GM19035 (cell line): ENCODE results near the gene LAMB4.

ENCODE experiments used
- ATAC-seq: cut with Tn5 transposase; IDR thresholded peaks from one replicate; pipeline ENCODE4 v1.9.1; 2021; ENCODE audit not compliant: unreplicated experiment

LAMB4 gene, protein sequence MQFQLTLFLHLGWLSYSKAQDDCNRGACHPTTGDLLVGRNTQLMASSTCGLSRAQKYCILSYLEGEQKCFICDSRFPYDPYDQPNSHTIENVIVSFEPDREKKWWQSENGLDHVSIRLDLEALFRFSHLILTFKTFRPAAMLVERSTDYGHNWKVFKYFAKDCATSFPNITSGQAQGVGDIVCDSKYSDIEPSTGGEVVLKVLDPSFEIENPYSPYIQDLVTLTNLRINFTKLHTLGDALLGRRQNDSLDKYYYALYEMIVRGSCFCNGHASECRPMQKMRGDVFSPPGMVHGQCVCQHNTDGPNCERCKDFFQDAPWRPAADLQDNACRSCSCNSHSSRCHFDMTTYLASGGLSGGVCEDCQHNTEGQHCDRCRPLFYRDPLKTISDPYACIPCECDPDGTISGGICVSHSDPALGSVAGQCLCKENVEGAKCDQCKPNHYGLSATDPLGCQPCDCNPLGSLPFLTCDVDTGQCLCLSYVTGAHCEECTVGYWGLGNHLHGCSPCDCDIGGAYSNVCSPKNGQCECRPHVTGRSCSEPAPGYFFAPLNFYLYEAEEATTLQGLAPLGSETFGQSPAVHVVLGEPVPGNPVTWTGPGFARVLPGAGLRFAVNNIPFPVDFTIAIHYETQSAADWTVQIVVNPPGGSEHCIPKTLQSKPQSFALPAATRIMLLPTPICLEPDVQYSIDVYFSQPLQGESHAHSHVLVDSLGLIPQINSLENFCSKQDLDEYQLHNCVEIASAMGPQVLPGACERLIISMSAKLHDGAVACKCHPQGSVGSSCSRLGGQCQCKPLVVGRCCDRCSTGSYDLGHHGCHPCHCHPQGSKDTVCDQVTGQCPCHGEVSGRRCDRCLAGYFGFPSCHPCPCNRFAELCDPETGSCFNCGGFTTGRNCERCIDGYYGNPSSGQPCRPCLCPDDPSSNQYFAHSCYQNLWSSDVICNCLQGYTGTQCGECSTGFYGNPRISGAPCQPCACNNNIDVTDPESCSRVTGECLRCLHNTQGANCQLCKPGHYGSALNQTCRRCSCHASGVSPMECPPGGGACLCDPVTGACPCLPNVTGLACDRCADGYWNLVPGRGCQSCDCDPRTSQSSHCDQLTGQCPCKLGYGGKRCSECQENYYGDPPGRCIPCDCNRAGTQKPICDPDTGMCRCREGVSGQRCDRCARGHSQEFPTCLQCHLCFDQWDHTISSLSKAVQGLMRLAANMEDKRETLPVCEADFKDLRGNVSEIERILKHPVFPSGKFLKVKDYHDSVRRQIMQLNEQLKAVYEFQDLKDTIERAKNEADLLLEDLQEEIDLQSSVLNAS (N-terminal part only)

DNA sequence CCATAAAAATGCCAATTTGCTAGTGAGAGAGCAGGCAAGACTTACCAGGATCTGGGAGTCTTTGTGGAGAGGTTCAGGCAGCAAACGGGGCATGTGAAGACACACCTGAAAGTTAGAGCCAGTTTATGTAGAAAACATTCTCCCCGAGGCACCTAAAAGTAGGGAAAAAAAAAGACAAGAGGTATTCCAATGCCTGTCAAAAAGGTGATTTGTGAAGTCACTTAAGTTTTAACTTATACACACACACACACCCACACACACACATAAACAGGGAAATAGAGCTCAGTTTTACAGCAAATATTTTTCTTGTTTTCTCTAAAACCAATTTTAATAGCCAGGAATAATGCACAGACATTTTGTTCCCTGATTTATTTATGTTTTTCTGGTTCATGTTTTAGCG lies at the start of gene LAMB4:
TSS of gene LAMB4 (minus strand) at position 101 of the 400 bp plus-strand sequence. CDS start 7,197 bp downstream, outside the sequence.
- ATAC-seq: no peak

DNA sequence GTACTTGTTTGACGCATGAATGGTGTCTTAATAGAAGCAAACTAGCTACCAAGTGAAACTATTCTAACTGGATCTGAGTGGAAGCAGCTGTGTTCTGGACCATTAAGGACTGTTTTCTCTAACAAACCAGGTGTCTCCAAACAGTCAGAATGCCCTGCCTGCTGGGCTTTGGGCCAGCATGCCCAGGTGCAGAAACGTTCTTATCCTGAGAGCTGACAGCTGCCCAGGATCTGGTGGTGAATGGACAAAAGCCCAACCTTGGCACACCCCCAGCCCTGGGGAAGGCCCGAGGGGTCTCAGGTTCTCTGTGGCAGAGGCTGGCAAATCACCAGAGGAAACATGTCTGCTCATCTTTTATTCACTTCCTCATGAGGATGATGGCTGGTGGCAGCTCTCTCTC lies 48.2 kb upstream of the LAMB4 start:
- ATAC-seq: no peak

DNA sequence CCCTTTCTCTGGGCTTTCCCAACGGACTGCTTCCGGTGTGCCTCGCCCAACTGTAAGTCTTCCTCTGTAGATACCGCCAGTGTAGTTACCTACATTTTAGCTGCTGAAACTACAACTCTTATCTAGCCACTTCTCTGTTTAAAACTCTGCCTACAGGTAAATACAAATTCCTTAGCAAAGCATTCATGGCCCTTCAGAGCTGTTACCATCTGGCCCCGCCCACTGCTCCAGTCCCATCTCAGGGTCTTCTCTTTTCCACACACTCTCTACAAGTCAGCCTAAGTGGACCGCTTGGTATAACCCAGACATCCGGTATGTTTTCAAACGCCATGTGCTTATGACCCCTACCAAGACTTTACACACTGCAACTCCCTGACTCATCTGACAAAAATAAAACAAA lies 41.0 kb upstream of the LAMB4 start:
- no peak for ATAC-seq

DNA sequence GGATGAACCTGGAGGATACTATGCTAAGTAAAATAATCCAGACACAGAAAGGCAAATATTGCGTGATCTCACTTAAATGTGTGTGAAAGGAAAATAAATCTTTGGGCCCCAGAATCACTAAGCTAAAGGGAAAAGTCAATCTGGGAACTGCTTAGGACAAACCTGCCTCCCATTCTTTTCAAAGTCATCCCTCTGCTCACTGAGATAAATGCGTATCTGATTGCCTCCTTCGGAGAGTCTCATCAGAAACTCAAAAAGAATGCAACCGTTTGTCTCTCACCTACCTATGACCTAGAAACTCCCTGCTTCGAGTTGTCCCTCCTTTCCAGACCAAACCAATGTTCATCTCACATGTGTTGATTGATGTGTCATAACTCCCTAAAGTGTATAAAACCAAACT lies 40.1 kb upstream of the LAMB4 start:
- ATAC-seq: no peak

DNA sequence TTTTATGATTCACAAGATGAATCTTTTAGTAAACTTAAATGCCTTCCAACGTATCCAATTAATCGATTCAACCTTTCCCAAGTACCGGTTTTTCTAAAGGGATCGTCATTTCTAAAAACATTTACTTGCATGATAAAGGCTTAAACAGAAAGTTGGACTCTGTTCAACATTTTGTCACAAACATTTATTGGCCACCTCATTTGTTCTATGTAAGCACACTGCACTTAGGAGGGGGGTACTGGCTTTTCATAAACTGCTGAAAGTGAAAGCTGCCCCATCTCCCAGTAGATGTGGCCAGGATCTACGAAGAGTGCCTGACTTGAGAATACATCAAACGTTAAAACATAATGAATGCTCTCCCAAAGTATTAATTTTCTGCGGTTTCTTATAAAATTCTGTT lies 37.3 kb upstream of the LAMB4 start:
- no peak for ATAC-seq

DNA sequence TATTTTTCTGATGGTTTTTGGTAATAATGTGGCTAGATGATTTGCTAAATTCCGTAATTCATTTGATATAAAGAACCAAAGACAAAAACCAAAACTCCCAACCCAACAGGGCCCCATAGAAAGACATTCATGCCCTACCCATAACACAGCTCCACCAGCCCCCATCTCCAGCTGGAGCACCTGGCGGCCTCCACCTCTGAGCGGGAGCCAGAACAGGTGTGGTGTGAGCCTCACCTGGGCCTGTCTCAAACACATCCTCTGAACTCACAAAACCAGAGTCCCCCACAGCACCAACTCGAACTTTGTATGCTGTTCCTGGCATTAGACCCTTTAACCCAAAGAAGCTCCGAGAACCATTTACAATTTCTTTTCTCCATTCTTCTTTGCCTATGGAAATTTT lies 36.5 kb upstream of the LAMB4 start:
- no peak for ATAC-seq

DNA sequence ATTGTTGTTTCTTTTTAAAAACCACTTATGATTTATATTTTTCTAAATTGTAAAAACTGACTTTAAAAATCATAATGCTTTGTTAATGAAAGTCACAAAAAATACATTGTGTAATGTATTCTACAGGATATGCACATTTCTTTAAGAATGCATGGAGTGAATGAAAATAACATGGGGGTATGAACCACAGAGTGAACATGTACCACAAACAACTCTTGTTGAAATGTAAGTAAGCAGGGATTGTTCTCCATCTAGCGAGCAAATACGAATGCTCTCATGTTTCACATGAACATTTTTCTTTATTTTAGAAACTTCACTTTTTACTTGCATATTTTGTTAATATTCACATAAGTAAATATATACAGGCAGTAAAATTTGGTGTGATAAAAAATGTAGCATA lies 35.6 kb upstream of the LAMB4 start:
- ATAC-seq: no peak

DNA sequence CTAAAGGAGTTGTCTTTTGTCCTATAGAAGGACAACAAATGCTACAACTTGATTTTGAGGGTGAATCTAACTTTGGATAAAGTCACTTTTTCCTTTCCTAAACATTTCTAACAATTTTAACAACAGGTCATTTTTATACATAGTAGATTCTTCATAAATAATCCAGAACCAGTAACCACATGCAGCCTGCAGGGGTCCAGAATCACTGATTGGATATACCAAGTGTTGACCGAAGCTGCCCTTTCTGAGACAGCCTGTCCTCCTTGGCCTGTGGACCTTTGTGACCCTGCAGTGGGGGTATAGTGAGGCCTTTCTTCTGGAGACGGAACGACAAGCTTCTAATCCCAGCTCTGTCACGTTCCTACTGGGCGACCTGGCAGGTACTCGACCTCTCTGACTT lies 34.8 kb upstream of the LAMB4 start:
- ATAC-seq: no peak

DNA sequence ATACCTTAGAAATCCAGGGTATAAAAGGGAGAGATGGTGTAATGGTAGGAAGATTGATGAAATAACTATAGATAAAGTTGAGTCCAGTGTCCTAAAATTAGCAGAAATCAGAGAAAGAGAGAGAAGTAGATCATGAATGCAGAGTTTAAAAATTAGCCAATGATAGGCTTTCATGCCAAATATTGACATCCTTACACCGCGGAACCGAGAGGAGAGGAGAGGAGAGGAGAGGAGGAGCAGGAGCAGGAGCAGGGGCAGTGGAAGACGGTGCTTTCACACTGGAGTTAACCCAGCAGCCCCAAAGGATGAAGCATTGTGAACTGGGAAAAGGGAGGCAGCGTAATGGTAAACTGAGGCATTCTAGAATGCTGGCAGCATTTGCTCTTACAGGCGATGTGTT lies 34.2 kb upstream of the LAMB4 start:
- ATAC-seq: no peak

DNA sequence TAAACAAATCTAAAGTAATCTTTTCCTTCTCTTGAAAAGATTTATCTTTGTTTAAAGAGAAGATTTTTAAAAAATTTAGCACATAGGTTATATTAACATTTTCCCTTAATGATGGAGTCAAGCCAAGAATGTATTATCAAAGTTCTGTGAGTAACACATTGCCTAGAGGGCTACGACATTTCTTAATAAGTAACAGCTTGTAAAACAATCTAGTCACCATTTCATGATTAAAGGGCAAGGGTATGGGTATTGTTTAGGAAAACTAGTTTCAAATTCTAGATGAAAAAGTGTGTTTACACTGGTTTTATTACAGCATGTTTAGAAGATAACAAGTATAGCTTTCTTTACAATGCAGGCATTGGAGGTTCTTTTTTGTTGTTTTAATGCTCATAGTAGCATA lies 28.6 kb upstream of the LAMB4 start:
- no peak for ATAC-seq

DNA sequence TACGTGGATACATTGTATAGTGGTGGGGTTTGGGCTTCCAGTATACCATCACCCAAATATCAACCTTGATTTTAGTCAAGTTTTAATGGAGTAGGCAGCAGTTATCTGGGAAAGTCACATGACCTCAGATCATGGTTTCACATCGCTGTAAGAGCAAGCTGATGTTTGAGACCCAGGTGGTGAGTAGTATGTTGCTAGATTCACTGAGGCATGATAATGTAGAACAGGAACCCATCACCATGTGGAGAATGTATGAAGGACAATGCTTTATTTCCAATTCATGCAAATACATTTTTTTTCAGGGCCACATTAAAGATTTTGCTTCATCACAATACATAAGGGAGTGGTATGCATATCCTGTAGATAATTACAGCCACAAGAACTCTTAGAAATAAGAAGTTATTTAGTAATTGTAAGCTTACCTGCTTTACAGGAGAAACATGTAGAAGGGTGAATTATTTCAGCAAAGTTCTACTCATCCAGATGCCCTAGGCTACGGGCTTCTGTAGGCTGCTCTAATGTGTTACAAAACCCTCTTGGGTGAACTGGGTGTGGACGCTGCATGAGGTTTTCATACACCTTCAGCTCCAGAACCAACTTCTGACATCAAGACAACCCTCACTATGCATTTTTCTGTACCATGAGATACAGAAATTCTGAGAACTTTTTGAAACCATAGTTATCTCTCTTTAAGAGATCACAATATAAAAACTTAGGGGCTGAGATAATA lies 27.6 kb upstream of the LAMB4 start:
- ATAC-seq: no peak

DNA sequence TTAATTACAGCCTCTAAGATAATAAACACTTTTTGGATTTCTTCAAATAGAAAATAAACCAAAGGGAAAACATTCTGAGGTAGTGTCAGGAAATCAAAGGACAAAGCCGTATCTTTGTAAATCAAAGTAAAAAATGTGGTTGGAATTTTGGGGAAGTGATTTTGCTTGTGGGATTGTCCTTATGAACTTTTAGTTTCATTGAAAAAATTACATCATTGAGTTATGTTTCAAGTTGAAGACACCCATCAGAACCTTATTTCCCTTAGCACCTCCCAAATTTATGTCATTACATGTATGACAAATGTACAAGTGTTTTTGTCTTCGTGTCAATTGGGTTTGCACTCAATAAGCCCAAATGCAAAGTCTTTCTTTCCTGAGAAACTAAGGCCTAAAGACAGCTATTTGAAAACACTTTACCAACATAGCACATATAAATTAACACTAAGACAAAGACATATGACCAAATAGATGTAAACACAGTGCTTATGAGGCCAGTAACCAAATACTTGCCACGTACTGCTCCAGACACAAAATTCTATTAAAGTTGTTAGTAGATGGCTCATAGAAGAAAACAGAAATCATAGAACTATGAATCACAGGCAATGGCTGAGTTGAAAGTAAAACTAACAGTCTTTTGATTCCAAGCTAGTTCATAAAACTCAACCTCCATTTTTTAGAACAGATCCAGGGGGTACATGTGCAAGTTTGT lies 26.9 kb upstream of the LAMB4 start:
- no peak for ATAC-seq

DNA sequence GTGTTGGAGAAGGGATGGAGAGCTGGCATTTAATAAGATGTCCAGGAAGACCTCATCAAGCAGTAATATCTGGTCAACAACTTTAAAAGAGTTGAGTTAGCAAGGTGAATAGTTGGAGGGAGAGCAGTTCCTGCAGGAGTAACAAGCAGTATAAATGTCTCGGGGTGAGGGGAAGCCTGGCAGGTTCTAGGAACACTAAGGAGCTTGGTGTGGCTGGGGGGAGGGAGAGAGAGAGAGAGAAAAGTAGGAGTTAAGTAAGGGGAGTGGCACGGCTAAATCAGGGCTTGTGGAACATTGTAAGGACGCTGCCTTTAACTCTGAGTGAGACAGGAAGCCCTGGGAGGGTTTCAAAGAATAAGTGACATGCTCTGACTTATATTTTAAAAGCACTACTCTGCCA lies 22.0 kb upstream of the LAMB4 start:
- ATAC-seq: no peak

DNA sequence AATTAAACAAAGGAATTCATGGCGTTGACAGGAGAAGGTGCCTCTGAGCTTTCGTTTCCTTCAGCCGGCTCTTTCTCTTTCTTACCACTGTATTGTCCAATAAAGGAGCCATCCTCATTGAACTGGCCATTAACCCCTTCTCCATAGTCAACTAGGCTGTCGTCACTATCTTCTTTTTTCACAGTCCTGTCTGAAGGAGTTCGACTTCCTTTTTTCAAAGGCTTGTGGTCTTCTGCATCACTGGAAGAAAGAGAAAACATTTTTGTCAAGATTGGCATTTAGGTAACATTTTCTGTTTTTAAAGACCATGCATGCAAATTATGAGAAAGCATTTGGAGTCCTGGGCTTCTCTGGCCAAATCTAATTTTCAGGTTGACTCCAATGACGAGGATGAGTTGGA lies 19.7 kb upstream of the LAMB4 start:
- ATAC-seq: no peak

DNA sequence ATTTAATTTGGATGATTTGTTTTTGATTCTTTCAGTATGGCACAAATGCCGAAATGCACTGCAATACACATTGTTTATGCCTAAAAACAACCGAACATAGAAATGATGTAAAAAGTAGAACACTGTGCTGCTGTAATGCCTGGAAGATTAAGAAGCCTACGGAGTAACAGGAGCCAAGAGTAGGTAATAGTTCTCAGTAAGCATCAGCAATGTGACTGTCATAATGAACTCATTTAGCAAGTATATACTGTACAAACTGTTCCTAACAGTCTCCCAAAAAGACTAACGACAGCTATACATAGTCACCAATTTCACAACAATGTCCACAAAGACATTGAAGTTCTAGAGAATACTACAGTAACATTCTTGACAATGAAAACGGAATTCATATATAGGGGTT lies 19.0 kb upstream of the LAMB4 start:
- no peak for ATAC-seq

DNA sequence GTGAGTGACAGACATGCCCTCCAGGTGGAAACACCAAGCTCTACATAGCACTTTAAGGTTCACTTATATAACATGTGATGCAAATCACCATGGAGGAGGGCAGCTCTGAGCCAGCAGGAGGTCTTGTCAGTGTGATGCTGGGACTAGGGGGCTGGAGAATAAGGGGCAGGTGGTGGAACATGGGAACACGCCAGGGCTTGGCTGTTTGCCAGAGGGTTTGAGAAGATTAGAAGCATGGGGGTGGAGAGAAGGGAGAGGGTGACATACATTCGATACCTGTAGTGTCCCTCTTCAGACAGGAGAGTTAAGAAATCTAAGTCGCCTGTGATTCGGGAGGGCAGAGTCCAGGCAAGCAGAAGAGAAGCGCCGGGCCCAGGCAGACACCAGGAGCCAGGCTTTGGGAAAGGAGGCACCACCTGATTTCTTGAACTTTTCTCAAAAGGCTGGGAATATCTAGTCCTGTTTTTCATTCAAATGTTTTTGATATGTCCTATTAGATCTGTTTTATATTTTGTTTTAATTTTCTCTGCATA lies 16.9 kb upstream of the LAMB4 start:
- ATAC-seq: no peak

DNA sequence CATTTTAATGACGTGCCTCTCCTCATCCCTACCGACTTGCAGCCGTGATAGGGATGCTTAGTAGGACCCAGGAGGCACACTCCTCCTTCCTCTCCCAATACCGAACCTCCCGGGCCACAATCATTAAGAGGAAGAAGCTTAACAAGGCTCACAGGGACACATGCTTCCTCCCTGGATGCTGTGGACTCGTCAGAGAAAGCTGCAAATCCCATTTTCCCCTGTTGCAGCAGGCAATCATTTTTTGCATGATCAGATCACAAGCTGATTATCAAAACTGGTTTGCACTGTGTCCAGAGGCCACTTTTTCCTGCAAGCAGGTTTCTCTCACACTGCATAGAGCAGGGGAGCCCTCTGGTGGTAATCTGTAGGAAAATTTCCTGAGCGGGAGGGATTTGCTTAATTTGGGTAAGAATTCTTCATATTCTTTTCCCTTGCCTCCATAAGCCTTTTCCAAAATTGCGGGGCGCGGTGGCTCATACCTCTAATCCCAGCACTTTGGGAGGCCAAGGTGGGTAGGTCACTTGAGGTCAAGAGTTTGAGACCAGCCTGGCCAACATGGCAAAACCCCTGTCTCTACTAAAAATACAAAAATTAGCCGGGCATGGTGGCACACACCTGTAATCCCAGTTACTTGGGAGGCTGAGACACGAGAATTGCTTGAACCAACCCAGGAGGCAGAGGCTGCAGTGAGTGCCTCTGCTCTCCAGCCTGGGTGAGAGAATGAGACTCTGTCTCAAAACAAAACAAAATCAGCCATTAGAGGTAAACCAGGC lies 16.1 kb upstream of the LAMB4 start:
- ATAC-seq: no peak

DNA sequence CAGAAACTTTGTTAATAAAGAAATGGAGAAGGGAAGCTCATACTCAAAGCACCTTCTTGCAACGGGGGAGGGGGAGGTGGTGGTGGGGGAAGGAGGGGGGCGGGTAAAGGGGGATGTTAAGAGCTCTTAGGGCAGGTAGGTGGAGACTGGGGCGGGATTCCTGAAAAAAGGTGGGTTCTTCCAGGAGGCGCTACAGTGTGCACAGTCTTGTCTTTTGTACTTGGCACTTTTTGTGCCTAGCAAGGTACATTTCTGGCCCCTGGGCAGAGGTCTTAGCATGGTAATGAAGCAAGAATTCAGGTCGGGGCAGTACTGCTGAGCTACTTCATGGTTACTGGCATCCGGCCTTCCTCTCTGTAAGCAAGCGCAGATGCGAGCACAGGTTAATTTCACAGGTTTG lies 15.2 kb upstream of the LAMB4 start:
- no peak for ATAC-seq

DNA sequence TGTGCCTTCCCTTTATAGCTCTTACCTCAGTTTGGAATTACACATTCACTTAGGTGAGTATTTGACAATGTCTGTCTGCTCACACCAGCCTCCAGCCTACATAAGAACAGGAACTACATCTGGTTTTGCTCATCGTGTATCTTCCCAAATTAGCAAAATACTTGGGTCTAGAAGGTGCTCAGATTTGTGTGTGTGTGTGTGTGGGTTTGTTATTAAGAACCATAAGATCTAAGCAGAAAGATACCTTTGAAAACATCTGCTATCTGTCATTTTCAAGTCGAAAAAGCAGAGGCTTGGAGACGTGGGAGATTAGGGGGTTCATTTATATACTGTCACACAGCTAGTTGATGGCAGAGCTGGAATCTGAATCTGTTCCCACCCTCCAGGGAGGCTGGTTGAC lies 14.8 kb upstream of the LAMB4 start:
- no peak for ATAC-seq
